ENCODE measurements around the gene FHIT.

FHIT gene

DNA sequence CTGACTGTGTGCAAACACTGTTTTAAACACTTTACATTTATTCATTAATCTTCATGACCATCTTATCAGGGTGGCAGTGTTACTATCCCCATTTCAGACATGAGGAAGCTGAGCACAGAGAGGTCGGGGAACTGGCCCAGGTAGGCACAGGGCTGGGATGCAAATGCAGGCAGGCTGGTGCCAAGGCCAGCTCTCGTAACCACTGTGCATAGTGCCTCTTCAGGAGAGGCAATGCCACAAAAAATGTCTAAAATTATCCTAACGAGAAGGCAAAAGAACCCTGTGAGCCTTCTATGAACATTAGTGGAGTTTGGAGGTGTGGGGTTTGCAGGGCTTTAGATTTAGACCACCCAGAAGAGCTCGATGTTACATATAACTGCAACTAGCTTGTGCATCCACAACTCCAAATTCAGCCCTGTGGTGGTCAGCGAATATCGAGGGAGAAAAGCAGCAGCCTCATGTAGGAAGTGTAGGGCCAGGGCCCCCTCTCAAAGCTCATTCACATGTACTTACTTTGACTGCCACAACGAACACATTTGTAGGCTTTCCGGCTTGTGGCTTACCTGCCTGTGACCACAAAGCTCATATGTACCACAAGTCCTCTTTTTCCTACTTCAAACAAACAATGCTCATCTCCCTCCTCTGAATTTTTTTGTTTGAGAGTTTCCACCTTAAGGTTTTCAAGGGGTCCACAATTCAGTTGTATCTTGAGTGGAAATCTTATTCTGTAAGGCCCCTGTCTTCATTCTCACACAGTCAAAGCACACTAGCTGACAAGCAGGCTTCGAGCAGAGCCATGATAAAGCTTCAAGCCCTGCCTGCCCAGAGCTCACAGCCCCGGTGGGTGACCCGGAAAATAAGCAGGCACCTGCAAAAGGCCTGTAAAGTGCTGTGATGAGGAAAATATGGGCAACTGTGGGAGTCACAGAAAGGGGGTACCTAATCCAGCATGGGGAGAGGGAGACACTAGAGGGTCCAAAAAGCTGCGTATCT is 1478.5 kb downstream of the FHIT start:
- peak; percentile 78 for DNase-seq

DNA sequence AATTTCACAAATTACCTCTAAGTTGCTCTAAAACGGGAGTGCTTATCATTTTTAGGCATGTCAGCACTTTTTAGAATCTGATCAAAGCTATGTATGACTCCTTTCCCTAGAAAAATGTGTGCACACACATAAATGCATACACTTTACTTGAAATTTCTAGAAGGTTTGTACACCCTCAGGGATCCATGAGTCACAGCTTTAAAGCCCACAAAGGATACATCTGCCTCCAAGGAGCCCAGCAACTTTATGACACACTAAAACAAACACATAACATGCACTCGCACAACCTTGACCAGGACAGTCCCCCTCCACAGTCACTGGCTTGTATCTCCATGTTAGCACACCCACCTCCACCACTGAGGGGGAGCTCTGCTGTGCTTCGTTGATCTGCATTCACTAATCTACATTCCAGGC is 1479.5 kb downstream of the FHIT start:
- peak; percentile 7 for DNase-seq

DNA sequence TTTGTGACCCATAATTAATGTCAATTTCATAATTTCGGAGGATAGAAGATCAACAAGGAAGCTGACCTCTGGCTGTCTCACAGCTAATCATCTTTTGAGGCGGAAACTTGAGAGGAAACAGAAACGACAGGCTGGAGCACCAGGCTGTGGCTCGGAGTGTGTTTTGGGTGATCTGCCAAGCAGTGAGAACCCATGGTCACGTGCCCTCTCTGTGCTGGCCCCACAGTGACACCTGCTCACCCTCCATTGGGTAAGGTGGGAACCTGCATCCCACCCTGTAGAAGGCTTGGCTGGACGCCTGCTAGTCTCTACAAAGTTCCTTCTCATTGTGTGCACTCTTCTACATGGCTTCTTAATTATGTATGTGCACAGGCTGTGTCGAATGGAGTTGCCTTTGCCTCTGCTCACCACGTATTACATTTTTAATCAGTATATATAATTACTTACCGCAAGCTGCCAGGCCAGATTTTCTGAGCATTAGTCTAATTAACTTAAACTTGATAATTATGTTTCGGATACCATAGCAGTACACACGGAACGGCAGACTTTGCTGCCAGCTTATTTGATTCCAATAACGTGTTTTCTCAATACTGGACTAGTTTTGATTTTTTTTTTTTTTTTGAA is 1482.0 kb downstream of the FHIT start:
- DNase-seq = no peak

DNA sequence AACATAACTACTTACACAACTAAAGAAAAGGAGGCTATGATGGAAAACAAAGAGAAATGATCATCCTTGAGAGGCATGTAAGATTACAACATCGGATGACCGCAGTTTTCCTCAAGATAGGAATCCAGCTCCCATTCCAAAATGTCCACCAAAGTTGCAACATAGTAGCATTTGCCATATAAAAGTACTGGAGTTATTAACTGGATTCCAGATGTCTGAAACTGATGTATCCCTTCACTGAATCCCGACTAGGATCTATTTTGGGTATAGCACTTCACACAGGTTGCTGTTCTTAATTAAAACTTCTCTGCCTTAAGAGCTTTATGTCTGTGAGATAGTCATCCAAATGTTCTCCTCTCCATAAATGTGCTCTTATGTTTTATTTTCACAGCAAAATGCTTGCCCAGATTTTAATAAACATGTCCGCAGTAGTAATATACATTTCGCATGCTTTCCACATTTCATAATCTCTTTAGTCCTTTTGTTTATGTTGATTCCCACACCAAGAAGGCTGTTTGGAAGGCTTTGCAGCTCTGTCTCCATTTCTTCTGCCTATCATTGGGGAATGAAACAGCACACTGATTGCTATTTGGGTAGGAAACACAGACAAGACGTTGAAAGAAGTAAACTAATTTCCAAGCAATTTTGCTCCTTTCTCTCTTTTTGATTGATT is 1484.9 kb downstream of the FHIT start:
- DNase-seq = no peak

DNA sequence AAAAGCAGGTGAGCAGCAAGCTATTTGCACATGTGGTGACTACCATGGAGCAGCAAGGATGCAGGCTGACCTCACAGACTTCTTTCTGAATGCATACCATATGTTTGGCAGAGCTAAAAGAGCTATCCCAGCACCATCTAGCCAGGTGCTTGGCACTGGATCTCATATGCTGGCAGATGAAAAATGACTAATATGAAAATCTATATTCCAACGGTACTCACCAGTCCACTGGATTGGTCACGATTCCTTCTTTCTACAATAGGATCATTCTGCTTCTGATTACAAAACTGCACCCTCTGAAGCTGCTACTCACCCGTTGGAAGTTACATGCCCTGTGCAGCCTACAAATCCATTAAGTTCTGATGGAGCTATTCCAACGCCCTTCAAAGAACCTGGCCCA is 1487.1 kb downstream of the FHIT start:
- no peak for DNase-seq

DNA sequence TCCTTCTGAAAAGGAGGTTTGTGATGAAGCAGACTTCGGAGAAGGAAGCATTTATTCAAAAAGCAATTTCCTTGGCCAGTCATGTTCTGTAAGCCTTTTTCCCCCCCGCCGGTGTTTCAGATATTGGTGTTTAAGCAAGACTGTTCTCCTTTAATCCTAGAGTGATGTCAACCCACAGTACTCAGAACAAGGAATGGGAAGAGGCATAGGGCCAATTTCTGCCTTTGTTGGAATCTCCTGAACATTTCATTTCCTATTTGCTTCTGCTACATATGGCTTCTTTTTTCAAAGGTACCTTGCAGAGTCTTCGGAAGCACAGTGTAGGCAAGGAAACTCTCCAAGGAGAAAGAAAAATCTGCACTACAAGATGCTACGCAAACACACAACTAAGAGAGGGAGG is 1488.3 kb downstream of the FHIT start:
- DNase-seq = no peak

DNA sequence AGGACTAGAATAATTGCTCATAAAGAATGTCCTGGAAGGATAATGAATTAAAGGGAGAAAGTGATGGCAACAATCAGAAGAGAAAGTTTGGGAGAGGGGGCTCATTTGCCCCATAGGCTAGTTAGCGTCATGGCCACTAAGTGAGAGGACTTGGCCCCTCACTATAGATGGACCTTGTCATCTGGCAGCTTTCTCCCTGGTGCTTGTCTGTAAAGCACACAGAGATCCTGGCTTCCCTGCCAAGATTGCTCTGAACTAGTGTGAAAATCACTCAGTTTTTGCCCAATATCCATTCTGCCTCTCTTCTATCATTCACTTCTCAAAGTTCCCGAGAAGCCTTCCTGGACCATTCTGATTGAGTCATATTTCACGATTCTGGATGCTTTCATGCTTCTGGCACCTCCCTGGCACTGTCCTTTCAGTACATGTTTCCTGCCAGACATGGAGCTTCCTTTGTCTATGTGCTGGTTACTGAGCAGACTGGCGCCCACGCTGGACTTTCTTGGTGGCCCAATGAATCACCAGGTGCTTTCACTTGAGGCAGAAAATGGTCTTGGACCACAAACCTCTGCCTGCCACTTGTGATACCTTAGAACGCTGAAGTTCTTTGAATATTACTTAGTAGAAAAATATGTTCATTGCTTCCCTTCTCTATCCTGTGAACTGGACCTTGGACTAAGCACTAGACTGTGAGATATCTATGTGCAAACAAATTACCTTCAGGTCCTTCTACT is 1491.8 kb downstream of the FHIT start:
- DNase-seq = peak; percentile 30

DNA sequence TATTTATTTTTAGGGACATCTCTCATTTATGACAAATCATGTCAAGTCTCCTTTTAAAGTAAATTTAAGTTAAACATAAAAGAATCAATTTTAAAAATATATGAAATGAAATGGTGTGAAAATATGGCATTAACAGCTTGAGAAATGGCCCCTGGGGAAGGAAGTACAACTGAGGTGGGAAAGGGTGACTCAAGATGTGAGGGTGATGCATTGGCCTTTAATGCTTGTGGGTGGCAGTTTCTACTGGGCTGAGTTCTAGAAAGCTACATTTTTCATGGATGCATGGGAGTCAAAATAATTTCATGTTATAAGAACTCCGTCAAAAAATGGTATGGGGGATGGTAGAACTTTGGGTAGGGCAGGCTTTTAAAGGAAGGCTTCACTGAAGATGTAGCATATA is 1492.6 kb downstream of the FHIT start:
- DNase-seq = no peak

DNA sequence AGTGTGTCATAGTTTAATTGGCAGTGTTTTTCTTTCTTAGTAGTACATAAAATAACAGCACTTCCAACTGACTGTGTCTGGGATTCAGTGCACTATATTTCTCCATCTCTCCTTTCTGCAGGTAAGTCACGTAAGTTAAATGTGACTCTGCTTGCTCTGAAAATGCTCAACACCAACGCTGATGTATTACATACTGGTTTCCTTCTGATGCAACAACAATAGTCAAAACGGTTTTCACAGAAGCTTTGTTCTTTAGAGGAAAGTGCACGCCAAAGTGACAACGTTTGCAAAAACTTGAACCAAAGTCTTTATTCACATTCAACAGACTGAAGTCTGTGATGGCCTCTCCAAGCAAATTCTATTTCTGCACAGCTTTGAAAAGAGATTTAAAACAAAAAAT is 1494.3 kb downstream of the FHIT start:
- DNase-seq = peak; percentile 30

DNA sequence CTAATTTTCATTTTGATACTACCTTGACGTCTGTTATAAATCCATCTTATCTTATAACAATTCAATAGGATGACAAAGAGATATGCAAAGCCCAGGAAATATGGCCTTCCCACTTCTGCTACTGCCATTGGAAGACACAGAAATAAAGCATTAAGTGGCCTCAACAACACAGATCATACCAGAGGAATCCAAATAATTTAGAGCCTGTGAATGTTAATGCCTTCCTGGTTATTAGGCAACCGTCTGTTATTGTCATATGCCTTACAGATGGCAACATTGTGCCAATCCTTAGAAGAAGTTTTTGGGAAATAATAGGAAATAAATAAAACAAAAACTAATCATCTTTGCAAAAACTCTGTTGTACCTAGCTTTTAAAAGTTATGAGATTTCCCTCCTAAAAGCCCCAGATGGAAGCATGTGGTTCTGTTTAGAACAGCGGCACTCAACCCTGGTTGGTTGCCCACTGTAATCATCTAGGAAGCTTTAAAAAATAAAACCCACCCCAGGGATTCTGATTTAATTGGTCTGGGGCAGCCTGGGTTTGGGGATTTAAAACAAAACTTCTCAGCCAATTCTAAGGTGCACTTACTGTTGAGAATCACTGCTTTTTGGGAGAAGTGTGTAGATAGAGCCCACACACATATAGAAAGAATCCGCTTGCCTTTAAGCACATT is 1496.7 kb downstream of the FHIT start:
- DNase-seq = no peak

DNA sequence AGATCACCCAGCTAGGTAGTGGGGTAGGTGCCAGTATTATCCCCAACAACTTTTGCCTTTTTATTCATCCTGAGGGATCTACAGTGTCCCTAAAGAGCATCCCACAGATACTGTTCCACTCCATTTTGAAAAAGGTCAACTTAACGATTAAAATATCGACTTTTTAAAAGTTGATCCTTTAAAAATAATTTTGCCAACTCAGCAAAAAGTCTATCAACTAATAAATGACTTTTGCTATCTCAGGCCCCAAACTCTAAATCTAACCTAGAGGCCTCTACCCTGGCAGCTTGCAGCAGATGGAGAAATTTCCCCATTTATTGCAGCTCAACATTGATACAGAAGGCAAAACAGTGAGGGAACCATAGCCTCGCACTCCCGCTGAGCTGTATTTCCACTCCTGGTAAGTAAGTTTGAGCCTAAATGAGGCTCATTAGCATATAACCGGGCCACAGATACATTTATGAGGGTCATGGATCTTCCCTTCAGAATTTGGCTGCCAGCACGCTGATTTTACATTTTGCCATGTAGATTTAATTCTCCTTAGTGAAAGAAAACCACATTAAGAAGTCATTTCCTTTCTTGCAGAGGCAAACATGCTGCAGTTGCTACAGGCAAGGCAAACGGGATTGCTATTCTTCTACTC is 1497.3 kb downstream of the FHIT start:
- DNase-seq = no peak

DNA sequence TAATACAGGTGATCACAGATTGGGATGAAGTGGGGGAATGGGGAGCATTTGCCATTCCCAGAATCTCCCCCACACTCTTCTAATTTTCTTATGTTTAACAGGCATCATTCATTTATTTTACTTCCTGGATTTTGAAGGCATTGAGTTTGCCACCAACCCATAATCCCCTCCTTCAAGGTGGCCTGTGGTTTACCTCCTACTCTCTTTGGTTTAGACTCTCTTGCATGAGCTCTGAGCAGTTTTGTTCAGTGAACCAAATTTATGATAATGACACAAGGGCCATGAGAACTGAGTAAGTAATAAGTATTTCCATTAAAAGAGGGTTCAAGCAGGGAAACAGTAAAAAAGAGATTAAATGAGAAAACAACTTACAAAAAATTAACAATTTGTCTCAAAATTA is 1498.3 kb downstream of the FHIT start:
- DNase-seq = no peak

DNA sequence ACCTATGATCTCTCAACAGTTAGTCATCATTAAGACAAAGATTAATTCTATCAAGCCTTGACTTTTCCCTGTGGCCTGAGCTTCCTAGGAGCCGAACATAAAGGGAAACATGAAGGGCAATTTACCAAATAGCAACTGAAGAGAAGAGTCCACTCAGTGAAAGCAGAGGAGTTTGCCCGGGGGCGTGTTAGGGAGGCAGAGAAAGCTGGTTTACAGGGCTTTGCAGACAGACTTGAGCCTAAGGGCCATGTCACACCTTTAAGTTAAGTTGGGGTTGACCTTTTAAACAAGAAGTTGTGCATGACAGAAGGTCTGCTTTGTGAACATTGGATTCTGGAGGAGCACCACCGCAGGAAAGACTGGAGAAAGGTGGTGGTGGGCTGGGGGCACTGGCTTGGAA is 1499.6 kb downstream of the FHIT start:
- DNase-seq = no peak

DNA sequence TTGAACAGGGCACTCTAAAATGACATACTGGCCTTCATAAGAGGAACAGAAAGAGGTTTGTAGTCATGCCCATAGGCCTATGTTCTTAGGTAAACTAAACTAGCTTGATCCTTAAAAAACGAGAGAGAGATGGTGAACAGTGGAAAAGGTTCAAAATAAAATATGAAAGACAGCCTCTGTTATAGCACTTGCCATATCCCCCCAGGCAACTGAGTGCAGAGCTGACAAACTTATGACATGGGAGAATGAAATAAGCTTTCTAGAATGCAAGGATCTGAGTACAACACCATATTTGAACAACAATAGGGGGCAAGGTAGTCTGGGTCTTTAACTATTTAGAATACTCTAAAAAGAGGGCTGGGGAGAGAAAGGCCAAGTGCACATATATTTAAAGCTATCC is 1500.9 kb downstream of the FHIT start:
- no peak for DNase-seq

DNA sequence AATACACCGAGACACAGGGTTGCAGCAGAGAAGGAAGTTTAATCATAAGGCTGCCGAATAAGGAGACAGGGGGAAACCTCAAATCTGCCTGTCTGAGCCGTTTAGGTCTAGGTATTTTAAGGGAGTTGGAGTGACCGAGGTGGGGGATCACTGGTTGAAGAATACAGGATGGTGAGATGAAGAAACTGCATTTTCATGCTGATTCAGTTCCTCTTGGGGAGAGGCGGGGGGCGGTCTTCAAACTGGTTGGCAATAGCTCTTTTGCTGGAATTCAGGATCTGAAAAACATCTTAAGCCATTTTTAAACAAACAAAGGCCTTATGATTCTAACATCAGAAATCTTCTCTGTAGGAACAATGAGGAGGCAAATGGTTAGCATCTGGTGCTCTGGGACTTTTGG is 1502.0 kb downstream of the FHIT start:
- DNase-seq = no peak

DNA sequence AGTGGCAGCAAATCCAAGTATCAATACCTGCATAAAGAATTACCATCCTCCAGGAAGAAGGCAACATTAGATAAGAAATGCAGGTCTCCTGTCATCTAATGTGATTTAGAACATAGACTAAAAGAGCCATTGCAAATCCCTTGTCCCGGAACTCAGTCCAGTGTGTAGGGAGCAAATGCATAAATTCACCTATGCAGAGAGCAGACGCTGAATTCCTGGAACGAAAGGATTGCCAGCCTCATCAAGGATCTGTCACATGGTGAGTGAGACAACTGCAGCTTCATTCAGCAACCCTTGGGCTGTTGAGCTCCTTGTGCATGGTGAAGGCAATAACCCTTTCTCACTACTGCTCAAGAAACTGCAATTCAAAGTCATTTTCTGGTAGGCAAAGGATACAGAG is 1504.7 kb downstream of the FHIT start:
- DNase-seq = no peak

DNA sequence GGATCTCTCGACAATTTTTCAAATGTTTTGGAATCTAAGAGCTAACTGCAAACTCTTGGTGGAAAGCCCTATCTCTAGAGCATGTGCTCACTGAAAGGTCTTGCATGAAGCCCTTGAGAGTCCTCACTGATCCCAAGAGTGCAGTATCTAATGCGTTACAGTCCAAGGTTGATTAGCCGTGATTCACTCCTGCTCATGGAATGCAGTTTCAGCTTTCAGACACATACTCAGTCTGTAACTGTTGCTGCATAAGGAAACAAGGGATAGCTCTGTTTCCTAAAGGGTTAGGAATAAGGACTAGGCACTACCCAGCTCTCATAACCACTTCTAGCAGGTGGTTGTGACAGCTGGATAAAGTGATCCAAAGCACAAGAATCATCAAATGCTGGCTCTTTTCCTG is 1514.0 kb downstream of the FHIT start:
- no peak for DNase-seq

DNA sequence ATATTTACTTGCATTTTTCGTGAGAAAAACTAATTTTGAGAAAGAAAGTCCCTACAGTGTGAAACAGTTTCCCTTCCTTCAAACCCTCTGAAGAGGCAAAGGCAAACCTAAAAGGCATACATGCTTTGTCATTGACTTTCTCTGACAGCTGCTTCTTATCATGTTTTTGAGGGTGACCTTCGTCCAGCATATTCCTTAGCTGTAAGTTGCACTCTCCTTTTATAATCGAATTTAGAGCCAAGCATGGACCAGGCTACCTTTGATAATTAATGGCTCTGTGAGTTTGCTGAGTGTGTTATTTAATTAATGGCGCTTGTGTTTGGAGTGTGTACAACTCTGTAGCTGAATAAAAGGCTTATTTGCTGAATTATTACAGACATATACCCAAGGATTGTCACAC is 1517.2 kb downstream of the FHIT start:
- DNase-seq = no peak

DNA sequence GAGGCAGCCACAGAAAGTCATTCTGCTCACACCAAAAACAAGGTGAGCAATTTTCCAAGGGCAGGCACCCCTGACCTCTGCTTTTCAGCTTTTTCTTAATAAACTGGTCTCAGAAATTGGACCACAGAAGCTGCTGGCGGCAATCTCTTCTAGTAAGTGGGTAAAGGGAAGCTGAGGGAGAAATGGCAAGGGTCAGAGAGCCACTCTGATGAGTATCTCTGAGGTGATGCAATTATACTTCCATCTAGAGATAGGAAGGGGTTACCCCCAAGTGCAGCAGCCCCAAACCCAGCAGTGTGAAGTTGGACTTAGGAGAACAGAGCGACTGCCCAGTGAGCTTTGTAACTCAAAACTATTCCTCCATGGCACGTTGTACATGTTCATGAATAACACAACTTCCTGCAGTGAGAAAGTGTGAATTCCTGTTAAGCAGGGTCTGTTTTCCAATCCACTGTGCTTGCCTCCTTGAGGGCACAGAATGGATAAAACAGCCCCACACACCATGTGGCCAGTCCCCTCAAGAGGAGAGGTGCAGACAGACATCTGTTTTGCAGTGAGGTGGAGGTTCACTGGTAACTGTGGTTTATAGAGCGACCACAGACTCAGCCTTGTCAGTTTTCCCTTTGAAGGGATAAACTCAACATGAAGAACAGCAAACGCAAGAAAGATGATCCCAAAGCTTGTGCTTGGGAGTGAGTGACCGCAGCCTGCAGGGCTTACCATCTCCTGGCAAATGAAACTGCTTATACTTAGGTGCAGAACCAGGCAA is 1518.0 kb downstream of the FHIT start:
- no peak for DNase-seq

DNA sequence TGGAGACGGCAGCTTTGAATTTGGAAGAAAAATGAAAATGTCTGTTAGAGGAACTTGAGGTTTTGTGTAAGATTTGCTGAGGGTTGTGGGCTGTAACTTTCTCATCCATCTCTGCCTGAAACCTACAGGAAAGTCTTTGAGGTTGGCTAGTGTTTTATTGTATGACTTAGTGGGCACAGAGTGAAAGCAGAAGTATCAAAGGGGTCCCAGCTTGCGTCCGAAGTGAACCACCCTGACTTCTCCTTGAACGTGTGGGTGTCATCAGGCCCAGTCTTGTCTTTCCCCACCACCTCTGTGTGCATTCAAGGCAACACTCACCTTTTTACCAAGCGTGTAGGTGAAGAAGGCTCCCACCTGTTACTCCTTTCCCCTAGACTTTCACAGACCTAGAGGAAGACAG is 1519.3 kb downstream of the FHIT start:
- no peak for DNase-seq

DNA sequence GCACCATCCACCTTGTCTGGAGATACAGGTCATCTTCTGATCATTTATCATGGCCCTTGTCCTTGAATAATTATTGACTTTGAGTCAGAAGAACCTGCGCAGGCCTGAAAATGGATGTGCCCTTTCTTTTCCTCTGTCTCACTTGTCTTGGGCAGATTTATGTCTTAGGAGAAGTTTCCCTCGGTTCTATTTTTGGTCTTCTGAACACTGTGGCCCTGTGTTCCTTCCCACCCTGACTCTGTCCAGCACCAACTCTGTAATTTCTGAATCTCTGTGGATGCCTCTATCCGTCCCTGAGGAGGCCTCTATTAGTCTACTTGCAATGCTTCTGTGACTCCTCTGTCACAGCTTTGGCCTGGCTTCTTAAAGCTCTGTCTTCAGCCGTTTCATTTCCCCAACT is 1520.7 kb downstream of the FHIT start:
- no peak for DNase-seq
